Activated T-helper 17 cell treated with anti-CD3 and anti-CD28 coated beads, Interleukin-2, amount 50 U/mL, for 72 hours (primary cell): ENCODE data around the gene FBXW5. TPM values are rescaled to one million over a fixed set of nuclear protein-coding genes. Genes with fewer than 3 reads are reported as not detected.

ENCODE experiments used
- ATAC-seq: fragments of 150-1000 bp; cut with Tn5 transposase; replicated peaks from 2 replicates; pipeline ENCODE4 v1.10.0; 2021; ENCODE audit warnings: mild to moderate bottlenecking, moderate library complexity
- H3K27ac Mint-ChIP-seq: one replicate; pipeline ENCODE4 v1.8.0; 2022; ENCODE audit warnings: mixed read lengths
- H3K27me3 Mint-ChIP-seq: one replicate; pipeline ENCODE4 v1.8.0; 2022; ENCODE audit warnings: mixed read lengths
- H3K36me3 Mint-ChIP-seq: one replicate; pipeline ENCODE4 v1.8.0; 2022; ENCODE audit warnings: low read depth, mild to moderate bottlenecking, mixed read lengths
- H3K4me1 Mint-ChIP-seq: one replicate; pipeline ENCODE4 v1.8.0; 2022; ENCODE audit warnings: mixed read lengths
- H3K4me3 Mint-ChIP-seq: one replicate; pipeline ENCODE4 v1.8.0; 2022; ENCODE audit warnings: mild to moderate bottlenecking, mixed read lengths
- H3K9me3 Mint-ChIP-seq: one replicate; pipeline ENCODE4 v1.8.0; 2022; ENCODE audit warnings: mixed read lengths
- total RNA-seq, 2 donors: library from RNA; stranded (reverse); gene quantifications; one replicate each; pipeline ENCODE4 v1.2.3, GENCODE V29; 2022

FBXW5 gene
- total RNA-seq, 2 donors from 2014 or later: 91.0 to 99.2 TPM

DNA sequence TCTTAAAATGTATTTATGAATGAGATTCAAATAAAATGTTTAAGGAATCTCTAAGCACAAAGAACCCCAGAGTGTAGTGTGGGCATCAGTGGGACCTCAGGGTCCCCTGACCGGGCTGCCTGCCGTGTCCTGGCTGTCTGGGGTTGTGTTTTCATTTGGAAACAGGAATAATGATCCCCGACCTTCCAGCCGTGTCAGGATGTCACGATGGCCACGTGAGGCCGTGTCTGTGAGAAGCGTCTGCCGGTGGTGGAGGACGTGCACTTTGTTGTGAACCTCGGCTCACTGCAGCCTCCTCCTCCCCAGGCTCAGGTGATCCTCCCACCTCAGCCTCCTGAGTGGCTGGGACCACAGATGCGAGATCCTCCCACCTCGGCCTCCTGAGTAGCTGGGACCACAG is 53.9 kb downstream of the FBXW5 start:
- no peak for ATAC-seq
- H3K4me3 Mint-ChIP-seq: no peak overlapping the region
- H3K4me1 Mint-ChIP-seq: peaks cover 11% of the 10 kb centered on the region
- no peaks in the 10 kb centered on the region for H3K27me3 Mint-ChIP-seq
- no peak overlapping the region for H3K27ac Mint-ChIP-seq
- peaks cover 56% of the 10 kb centered on the region for H3K36me3 Mint-ChIP-seq
- no peaks in the 10 kb centered on the region for H3K9me3 Mint-ChIP-seq

Other genes starting within 250 kb of the FBXW5 start
- gene DIPK1B, start 232.2 kb downstream of the FBXW5 start, total RNA-seq: not detected
- 1 to 10 TPM; 1.0 to 1.8 TPM for gene LCN10, start 201.8 kb downstream of the FBXW5 start, total RNA-seq
- gene LCN6, start 196.2 kb downstream of the FBXW5 start, total RNA-seq: not detected
- gene LCN8, start 186.5 kb downstream of the FBXW5 start, total RNA-seq: not detected
- not detected for gene LCN15, start 180.2 kb downstream of the FBXW5 start, total RNA-seq
- 10 to 100 TPM; 30.1 to 30.7 TPM for gene TMEM141, start 153.4 kb downstream of the FBXW5 start, total RNA-seq
- gene CCDC183, start 148.4 kb downstream of the FBXW5 start, total RNA-seq: 1 to 10 TPM in 1 of 2 donors, under 1 TPM in 1; 0.41 to 2.1 TPM
- gene RABL6, start 136.8 kb downstream of the FBXW5 start, total RNA-seq: 100 to 1,000 TPM in 1 of 2 donors, 10 to 100 TPM in 1; 51.5 to 108 TPM
- 10 to 100 TPM in 1 of 2 donors, 1 to 10 TPM in 1; 4.3 to 12.9 TPM for gene AJM1, start 102.3 kb downstream of the FBXW5 start, total RNA-seq
- gene PHPT1, start 95.3 kb downstream of the FBXW5 start, total RNA-seq: 100 to 1,000 TPM; 138 to 194 TPM
- 10 to 100 TPM; 18.6 to 27.4 TPM for gene MAMDC4, start 92.4 kb downstream of the FBXW5 start, total RNA-seq
- gene EDF1, start 78.4 kb downstream of the FBXW5 start, total RNA-seq: 100 to 1,000 TPM; 221 to 265 TPM
- 10 to 100 TPM; 54.4 to 56.8 TPM for gene TRAF2, start 58.2 kb downstream of the FBXW5 start, total RNA-seq
- gene C8G, start 505 bp upstream of the FBXW5 start, total RNA-seq: 1 to 10 TPM in 1 of 2 donors, not detected in 1; 3.1 TPM
- gene LCN12, start 7.5 kb upstream of the FBXW5 start, total RNA-seq: 1 to 10 TPM in 1 of 2 donors, under 1 TPM in 1; 0.54 to 2.4 TPM
- 1 to 10 TPM in 1 of 2 donors, not detected in 1; 1.3 TPM for gene PTGDS, start 32.8 kb upstream of the FBXW5 start, total RNA-seq
- under 1 TPM in 1 of 2 donors, not detected in 1; 0.11 TPM for gene LCNL1, start 38.3 kb upstream of the FBXW5 start, total RNA-seq
- 10 to 100 TPM; 31.1 to 49.1 TPM for gene PAXX, start 47.7 kb upstream of the FBXW5 start, total RNA-seq
- under 1 TPM in 1 of 2 donors, not detected in 1; 0.26 TPM for gene CLIC3, start 51.8 kb upstream of the FBXW5 start, total RNA-seq
- 10 to 100 TPM; 43.0 to 63.9 TPM for gene ABCA2, start 83.5 kb upstream of the FBXW5 start, total RNA-seq
- gene FUT7, start 87.3 kb upstream of the FBXW5 start, total RNA-seq: 10 to 100 TPM; 12.1 to 27.9 TPM
- 10 to 100 TPM; 66.3 to 96.1 TPM for gene NPDC1, start 101.4 kb upstream of the FBXW5 start, total RNA-seq
- gene ENTPD2, start 109.3 kb upstream of the FBXW5 start, total RNA-seq: under 1 TPM; 0.39 to 0.69 TPM
- 10 to 100 TPM in 1 of 2 donors, 1 to 10 TPM in 1; 5.6 to 21.9 TPM for gene SAPCD2, start 125.8 kb upstream of the FBXW5 start, total RNA-seq
- 10 to 100 TPM; 27.9 to 33.0 TPM for gene UAP1L1, start 132.8 kb upstream of the FBXW5 start, total RNA-seq
- 10 to 100 TPM; 38.2 to 67.6 TPM for gene MAN1B1, start 142.2 kb upstream of the FBXW5 start, total RNA-seq
- 100 to 1,000 TPM; 219 to 255 TPM for gene DPP7, start 170.0 kb upstream of the FBXW5 start, total RNA-seq
- gene GRIN1, start 194.4 kb upstream of the FBXW5 start, total RNA-seq: 1 to 10 TPM in 1 of 2 donors, under 1 TPM in 1; 0.06 to 1.2 TPM
- gene LRRC26, start 225.3 kb upstream of the FBXW5 start, total RNA-seq: not detected
- not detected for gene TMEM210, start 227.3 kb upstream of the FBXW5 start, total RNA-seq
- gene ANAPC2, start 243.8 kb upstream of the FBXW5 start, total RNA-seq: 10 to 100 TPM; 50.6 to 53.1 TPM
- gene SSNA1, start 243.9 kb upstream of the FBXW5 start, total RNA-seq: 10 to 100 TPM; 43.7 to 84.7 TPM